ENCODE measurements around the gene CERS2. TPM values are rescaled to one million over a fixed set of nuclear protein-coding genes. Genes with fewer than 3 reads are reported as not detected.

The CERS2 gene
- 100 to 1,000 TPM in 1 of 4 donors, 10 to 100 TPM in 3; 89.3 to 110 (median 93.5) TPM for total RNA-seq
- 77.3 TPM for polyA plus RNA-seq
- long read RNA-seq, donor 1, transcript CERS2-205 (11 exons, 2,505 nt) = major isoform, 153 of 196 reads
- long read RNA-seq, donor 1, transcript CERS2-201 (11 exons, 2,544 nt) = minor isoform, 16 of 196 reads
- long read RNA-seq, donor 1, partial matches to known transcripts = 9 of 196 reads
- long read RNA-seq, donor 1, other reads (novel, unspliced or antisense) = 18 of 196 reads
- long read RNA-seq, donor 2, transcript CERS2-201 (11 exons, 2,544 nt) = minor isoform, 10 of 84 reads
- long read RNA-seq, donor 2, transcript CERS2-205 (11 exons, 2,505 nt) = major isoform, 62 of 84 reads
- long read RNA-seq, donor 2, partial matches to known transcripts = 4 of 84 reads
- long read RNA-seq, donor 2, other reads (novel, unspliced or antisense) = 8 of 84 reads
- long read RNA-seq, donor 3, transcript CERS2-201 (11 exons, 2,544 nt) = minor isoform, 13 of 255 reads
- long read RNA-seq, donor 3, transcript CERS2-205 (11 exons, 2,505 nt) = major isoform, 203 of 255 reads
- long read RNA-seq, donor 3, partial matches to known transcripts = 11 of 255 reads
- long read RNA-seq, donor 3, other reads (novel, unspliced or antisense) = 27 of 255 reads
- long read RNA-seq, donor 4, transcript CERS2-205 (11 exons, 2,505 nt) = major isoform, 62 of 68 reads
- long read RNA-seq, donor 4, partial matches to known transcripts = 1 of 68 reads
- long read RNA-seq, donor 4, other reads (novel, unspliced or antisense) = 4 of 68 reads

- H3K27ac ChIP-seq (ENCODE audit: low read length) = peak within 1 kb of the TSS; percentile 82
- H3K4me1 ChIP-seq (ENCODE audit: control insufficient read depth, insufficient read depth, low read length) = peaks cover 27% of the 10 kb centered on the region
- no peaks in the 10 kb centered on the region for H3K9me3 ChIP-seq (ENCODE audit: control insufficient read depth, low read length)
- H3K27me3 ChIP-seq (ENCODE audit: control insufficient read depth, insufficient read depth) = no peaks in the 10 kb centered on the region
- peak; percentile 74 to 75 for ATAC-seq
- peak; percentile 85 to 95 (median 94) for DNase-seq
- intact Hi-C loops (cut with DNase I) = no loop called here
- H3K4me3 ChIP-seq (ENCODE audit: low read length) = peak within 1 kb of the TSS; percentile 81
- 5% methylated on average over 94 of the region's 106 CpGs for WGBS
Measured at GRCh38 chr1:150974580-150975478, at the start of gene CERS2. TSS of gene CERS2 (minus strand) at chr1:150974835. CDS start at chr1:150969090, 5,745 bp downstream.

GRCh38 chr1:151013518-151013917 is 38.9 kb upstream of the CERS2 start:
- ATAC-seq = peak; percentile 84 to 85
- intact Hi-C loops (cut with DNase I) = no loop called here
- H3K27ac ChIP-seq (ENCODE audit: low read length) = peak overlapping the region; percentile 83
- DNase-seq = peak; percentile 45 to 71 (median 71)
- H3K9me3 ChIP-seq (ENCODE audit: control insufficient read depth, low read length) = no peaks in the 10 kb centered on the region
- H3K4me1 ChIP-seq (ENCODE audit: control insufficient read depth, insufficient read depth, low read length) = no peaks in the 10 kb centered on the region
- H3K4me3 ChIP-seq (ENCODE audit: low read length) = no peak overlapping the region
- WGBS = 26% methylated on average over 2 of the region's 2 CpGs
- H3K27me3 ChIP-seq (ENCODE audit: control insufficient read depth, insufficient read depth) = no peaks in the 10 kb centered on the region

GRCh38 chr1:151012684-151013471 is 38.2 kb upstream of the CERS2 start:
- Histone ChIP-seq H3K4me1 (ENCODE audit: control insufficient read depth, insufficient read depth, low read length) (no peaks in the 10 kb centered on the region), H3K9me3 (ENCODE audit: control insufficient read depth, low read length) (no peaks in the 10 kb centered on the region), H3K27me3 (ENCODE audit: control insufficient read depth, insufficient read depth) (no peaks in the 10 kb centered on the region), H3K27ac (ENCODE audit: low read length) (peak overlapping the region; percentile 83), H3K4me3 (ENCODE audit: low read length) (no peak overlapping the region)
- ATAC-seq (peak; percentile 29 to 69), DNase-seq (peak in 2 of 3 donors; percentile 61 to 67)
- WGBS = 77% methylated on average over 14 of the region's 14 CpGs
- intact Hi-C loops (cut with DNase I) = no loop called here

- no peak for DNase-seq
- no peak for ATAC-seq
- WGBS = 44% methylated on average over 4 of the region's 4 CpGs
- Histone ChIP-seq H3K9me3 (ENCODE audit: control insufficient read depth, low read length) (no peaks in the 10 kb centered on the region), H3K27ac (ENCODE audit: low read length) (peak overlapping the region; percentile 83), H3K4me3 (ENCODE audit: low read length) (no peak overlapping the region), H3K4me1 (ENCODE audit: control insufficient read depth, insufficient read depth, low read length) (peaks cover 5% of the 10 kb centered on the region), H3K27me3 (ENCODE audit: control insufficient read depth, insufficient read depth) (no peaks in the 10 kb centered on the region)
- intact Hi-C loops (cut with DNase I) = no loop called here
Measured at GRCh38 chr1:151011154-151011850, 36.7 kb upstream of the CERS2 start.

GRCh38 chr1:151010346-151010726 is 35.7 kb upstream of the CERS2 start:
- 79% methylated on average over 3 of the region's 3 CpGs for WGBS

GRCh38 chr1:151009674-151010345 is 35.2 kb upstream of the CERS2 start:
- intact Hi-C loops (cut with DNase I) = loop anchor here in 1 of 4 donors (10.0 kb wide), 1 partner anchor 45 kb away; the partner anchor contains the start of gene CDC42SE1
- Histone ChIP-seq H3K27ac (ENCODE audit: low read length) (no peak overlapping the region), H3K9me3 (ENCODE audit: control insufficient read depth, low read length) (no peaks in the 10 kb centered on the region), H3K27me3 (ENCODE audit: control insufficient read depth, insufficient read depth) (no peaks in the 10 kb centered on the region), H3K4me3 (ENCODE audit: low read length) (no peak overlapping the region), H3K4me1 (ENCODE audit: control insufficient read depth, insufficient read depth, low read length) (peaks cover 5% of the 10 kb centered on the region)
- 96% methylated on average over 8 of the region's 8 CpGs for WGBS
- ATAC-seq = no peak
- no peak for DNase-seq

More at GRCh38 chr1:151010346-151010726, 35.7 kb upstream of the CERS2 start:
- H3K4me3 ChIP-seq (ENCODE audit: low read length) = no peak overlapping the region
- intact Hi-C loops (cut with DNase I) = no loop called here
- no peaks in the 10 kb centered on the region for H3K27me3 ChIP-seq (ENCODE audit: control insufficient read depth, insufficient read depth)
- H3K9me3 ChIP-seq (ENCODE audit: control insufficient read depth, low read length) = no peaks in the 10 kb centered on the region
- H3K4me1 ChIP-seq (ENCODE audit: control insufficient read depth, insufficient read depth, low read length) = peaks cover 5% of the 10 kb centered on the region
- DNase-seq (no peak), ATAC-seq (no peak)
- no peak overlapping the region for H3K27ac ChIP-seq (ENCODE audit: low read length)

- ATAC-seq (no peak), DNase-seq (no peak)
- no peaks in the 10 kb centered on the region for H3K27me3 ChIP-seq (ENCODE audit: control insufficient read depth, insufficient read depth)
- no peaks in the 10 kb centered on the region for H3K9me3 ChIP-seq (ENCODE audit: control insufficient read depth, low read length)
- 42% methylated on average over 3 of the region's 3 CpGs for WGBS
- H3K27ac ChIP-seq (ENCODE audit: low read length) = peak overlapping the region; percentile 97
- peaks cover 5% of the 10 kb centered on the region for H3K4me1 ChIP-seq (ENCODE audit: control insufficient read depth, insufficient read depth, low read length)
- peak overlapping the region; percentile 87 for H3K4me3 ChIP-seq (ENCODE audit: low read length)
- intact Hi-C loops (cut with DNase I) = loop anchor here in 1 of 4 donors (10.0 kb wide), 1 partner anchor 46 kb away; the partner anchor contains the start of gene CDC42SE1
Measured at GRCh38 chr1:151009206-151009587, 34.6 kb upstream of the CERS2 start.

- Histone ChIP-seq H3K27ac (ENCODE audit: low read length) (peak within 1 kb of the TSS; percentile 97), H3K27me3 (ENCODE audit: control insufficient read depth, insufficient read depth) (no peaks in the 10 kb centered on the region), H3K4me3 (ENCODE audit: low read length) (peak within 1 kb of the TSS; percentile 87), H3K4me1 (ENCODE audit: control insufficient read depth, insufficient read depth, low read length) (peaks cover 5% of the 10 kb centered on the region), H3K9me3 (ENCODE audit: control insufficient read depth, low read length) (no peaks in the 10 kb centered on the region)
- peak; percentile 93 for ATAC-seq
- DNase-seq = peak; percentile 98 to 99 (median 99)
- under 1% methylated on average over 69 of the region's 69 CpGs for WGBS
- intact Hi-C loops (cut with DNase I) = loop anchor here in 1 of 4 donors (10.0 kb wide), 1 partner anchor 46 kb away; the partner anchor contains the start of gene CDC42SE1
Measured at GRCh38 chr1:151008244-151009205, 33.9 kb upstream of the CERS2 start, which contains the start of gene PRUNE1. TSS of gene PRUNE1 (plus strand) at chr1:151008449. CDS start at chr1:151008633, 184 bp downstream.

All from right cardiac atrium (tissue), 5 donors.